Measurements from ENCODE around the gene IRF4.

The IRF4 gene

GRCh38 chr6:358847-359246, 32.7 kb upstream of the IRF4 start:
- no peak for TF ChIP-seq CTCF (conservative IDR thresholded peaks at IDR 0.05; ENCODE audit: low read length)
- no peak for TF ChIP-seq EZH2phosphoT487 (IDR thresholded peaks at IDR 0.05; ENCODE audit: borderline replicate concordance)
- Histone ChIP-seq H3K4me2 (ENCODE audit: low read depth, low read length, poor library complexity, severe bottlenecking) (no peak overlapping the region), H3K9me3 (ENCODE audit: insufficient read depth, low read depth, low read length) (no peaks in the 10 kb centered on the region; the same call in 1 of the 2 replicates), H3K9ac (ENCODE audit: low read depth, low read length, poor library complexity, severe bottlenecking) (no peak overlapping the region), H3K36me3 (ENCODE audit: insufficient read depth, low read length) (no peaks in the 10 kb centered on the region), H2AFZ (ENCODE audit: low read length) (no peak overlapping the region), H3K79me2 (ENCODE audit: insufficient read depth, low read length) (no peaks in the 10 kb centered on the region), H3K27me3 (ENCODE audit: insufficient read depth, low read length, poor library complexity, severe bottlenecking) (no peaks in the 10 kb centered on the region), H4K20me1 (ENCODE audit: insufficient read depth, low read length, poor library complexity, severe bottlenecking) (no peaks in the 10 kb centered on the region), H3F3A (ENCODE audit: low read depth) (no peaks in the 10 kb centered on the region), H3K4me3 (ENCODE audit: low read length, poor library complexity, severe bottlenecking) (no peak overlapping the region), H3K9me2 (replicated peaks; ENCODE audit: low read depth, low read length) (no peaks in the 10 kb centered on the region), H3K4me1 (ENCODE audit: insufficient read depth, low read length, poor library complexity, severe bottlenecking) (peaks cover 15% of the 10 kb centered on the region)

GRCh38 chr6:359261-360035, 32.1 kb upstream of the IRF4 start:
- no peak for TF ChIP-seq EZH2phosphoT487 (IDR thresholded peaks at IDR 0.05; ENCODE audit: borderline replicate concordance)
- TF ChIP-seq CTCF (conservative IDR thresholded peaks at IDR 0.05; ENCODE audit: low read length) = no peak
- no peaks in the 10 kb centered on the region; the same call in 1 of the 2 replicates for H3K9me3 ChIP-seq (ENCODE audit: insufficient read depth, low read depth, low read length)
- H3K4me1 ChIP-seq (ENCODE audit: insufficient read depth, low read length, poor library complexity, severe bottlenecking) = peaks cover 15% of the 10 kb centered on the region
- H3K9me2 ChIP-seq (replicated peaks; ENCODE audit: low read depth, low read length) = no peaks in the 10 kb centered on the region
- H3K27me3 ChIP-seq (ENCODE audit: insufficient read depth, low read length, poor library complexity, severe bottlenecking) = no peaks in the 10 kb centered on the region
- no peak overlapping the region for H3K9ac ChIP-seq (ENCODE audit: low read depth, low read length, poor library complexity, severe bottlenecking)
- H3F3A ChIP-seq (ENCODE audit: low read depth) = no peaks in the 10 kb centered on the region
- H2AFZ ChIP-seq (ENCODE audit: low read length) = no peak overlapping the region
- H3K4me3 ChIP-seq (ENCODE audit: low read length, poor library complexity, severe bottlenecking) = no peak overlapping the region
- H4K20me1 ChIP-seq (ENCODE audit: insufficient read depth, low read length, poor library complexity, severe bottlenecking) = no peaks in the 10 kb centered on the region
- no peaks in the 10 kb centered on the region for H3K36me3 ChIP-seq (ENCODE audit: insufficient read depth, low read length)
- H3K4me2 ChIP-seq (ENCODE audit: low read depth, low read length, poor library complexity, severe bottlenecking) = no peak overlapping the region
- H3K79me2 ChIP-seq (ENCODE audit: insufficient read depth, low read length) = no peaks in the 10 kb centered on the region

- H3K27me3 ChIP-seq (ENCODE audit: insufficient read depth, low read length, poor library complexity, severe bottlenecking) = no peaks in the 10 kb centered on the region
Measured at GRCh38 chr6:360349-360748, 31.2 kb upstream of the IRF4 start.

More at GRCh38 chr6:360349-360748, 31.2 kb upstream of the IRF4 start:
- Histone ChIP-seq H3K9me3 (ENCODE audit: insufficient read depth, low read depth, low read length) (no peaks in the 10 kb centered on the region; the same call in 1 of the 2 replicates), H3K4me3 (ENCODE audit: low read length, poor library complexity, severe bottlenecking) (no peak overlapping the region), H2AFZ (ENCODE audit: low read length) (no peak overlapping the region), H3K9me2 (replicated peaks; ENCODE audit: low read depth, low read length) (no peaks in the 10 kb centered on the region), H3K36me3 (ENCODE audit: insufficient read depth, low read length) (no peaks in the 10 kb centered on the region), H3K9ac (ENCODE audit: low read depth, low read length, poor library complexity, severe bottlenecking) (no peak overlapping the region), H3F3A (ENCODE audit: low read depth) (no peaks in the 10 kb centered on the region), H3K4me2 (ENCODE audit: low read depth, low read length, poor library complexity, severe bottlenecking) (no peak overlapping the region), H3K4me1 (ENCODE audit: insufficient read depth, low read length, poor library complexity, severe bottlenecking) (peaks cover 15% of the 10 kb centered on the region), H3K79me2 (ENCODE audit: insufficient read depth, low read length) (no peaks in the 10 kb centered on the region), H4K20me1 (ENCODE audit: insufficient read depth, low read length, poor library complexity, severe bottlenecking) (no peaks in the 10 kb centered on the region)
- TF ChIP-seq CTCF (conservative IDR thresholded peaks at IDR 0.05; ENCODE audit: low read length) (no peak), EZH2phosphoT487 (IDR thresholded peaks at IDR 0.05; ENCODE audit: borderline replicate concordance) (no peak)

Data from Loucy (cell line).